ENCODE results near the gene PIGT.
"Not testable (repeated sequence)": the region's sequence is repeated elsewhere in the genome, so short reads cannot be mapped to it uniquely, and the experiment has no call there.

PIGT gene

DNA sequence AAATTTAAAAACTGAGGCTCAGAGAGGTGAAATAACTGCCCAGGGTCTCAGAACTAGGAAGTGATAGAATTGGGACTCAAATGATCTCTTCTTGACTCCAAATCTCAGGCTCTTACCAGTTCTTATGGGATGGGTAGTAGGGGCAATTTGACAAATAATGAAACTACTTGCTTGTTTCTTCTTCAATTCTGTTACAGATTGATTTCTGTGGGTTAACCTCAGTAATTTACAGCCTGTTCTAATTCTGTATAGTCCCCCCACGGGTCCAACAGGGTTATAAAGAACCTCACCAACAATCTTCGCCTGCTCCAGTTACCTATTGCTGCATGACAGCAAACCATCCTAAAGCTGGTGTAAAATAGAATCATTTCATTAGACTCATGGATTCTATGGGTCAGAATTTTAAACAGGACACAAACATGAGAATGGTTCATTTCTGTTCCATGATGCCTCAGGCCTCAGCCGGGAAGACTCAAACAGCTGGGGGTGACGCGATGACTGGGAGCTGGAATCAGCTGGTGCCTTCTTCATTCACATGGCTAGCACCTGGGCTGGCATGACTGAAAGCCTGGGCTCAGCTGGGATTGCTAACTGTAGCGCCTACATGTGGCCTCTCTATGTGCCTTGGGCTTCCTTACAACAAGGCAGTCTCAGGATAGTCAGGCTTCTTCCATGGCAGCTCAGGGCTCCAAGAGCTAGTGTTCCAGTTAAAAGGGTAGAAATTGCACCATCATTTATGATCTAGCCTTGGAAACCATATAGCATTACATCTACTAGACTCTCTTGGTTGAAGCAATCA lies 47.0 kb downstream of the PIGT start:
- DNase-seq (ENCODE audit: low read depth in 2 of 2): no peak

DNA sequence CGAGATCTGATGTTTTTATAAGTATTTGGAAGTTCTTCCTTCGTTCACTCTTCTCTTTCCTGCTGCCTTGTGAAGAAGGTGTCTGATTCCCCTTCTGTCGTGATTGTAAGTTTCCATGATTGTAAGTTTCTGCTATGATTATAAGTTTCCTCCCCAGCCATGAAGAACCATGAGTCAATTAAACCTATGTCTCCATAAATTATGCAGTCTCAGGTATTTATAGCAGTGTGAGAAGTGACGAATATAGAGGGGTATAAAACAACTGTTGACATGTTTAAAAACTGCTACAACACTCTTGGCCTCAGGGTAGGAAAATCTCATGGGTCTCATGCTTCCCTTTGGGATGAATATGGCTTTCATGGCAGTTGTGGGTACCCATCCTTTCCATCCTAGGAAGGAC lies 47.8 kb downstream of the PIGT start:
- DNase-seq (ENCODE audit: low read depth in 2 of 2): no peak

DNA sequence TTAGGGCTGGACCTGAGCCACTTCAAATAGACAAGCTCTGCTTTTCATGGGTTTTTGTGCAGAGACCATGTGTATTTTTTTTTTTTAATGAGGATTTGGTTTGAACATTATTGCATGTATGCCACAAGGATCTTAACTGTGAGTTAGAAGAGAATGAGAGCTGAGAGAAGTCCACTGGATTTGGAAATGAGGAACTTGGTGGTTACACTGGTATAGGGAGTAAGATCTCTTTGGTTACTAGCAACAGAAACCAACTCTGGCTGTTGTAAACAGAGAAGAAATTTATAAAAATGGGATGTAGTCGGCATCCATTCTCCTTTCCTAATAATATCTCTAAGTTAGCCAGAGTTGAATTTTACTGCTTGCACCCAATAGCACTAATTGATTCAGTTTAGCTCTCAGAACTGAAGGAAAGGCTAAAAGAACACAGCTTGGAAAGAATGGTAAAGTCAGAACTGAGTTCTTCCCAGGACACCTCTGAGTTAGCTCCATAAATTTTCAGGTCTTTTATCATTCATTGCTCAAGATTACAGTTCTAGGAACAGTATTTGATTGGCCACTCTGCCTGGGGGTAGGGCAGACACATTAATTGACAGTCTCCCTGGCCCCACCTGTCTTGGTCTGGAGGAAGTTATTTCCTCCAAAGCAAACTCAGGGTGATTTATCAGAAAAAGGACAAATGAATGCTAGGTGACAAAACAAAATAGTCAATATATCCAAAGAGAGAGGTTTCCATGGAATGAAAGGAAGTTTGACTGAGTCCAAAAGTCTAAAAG lies 49.7 kb downstream of the PIGT start:
- DNase-seq (ENCODE audit: low read depth in 2 of 2): no peak

DNA sequence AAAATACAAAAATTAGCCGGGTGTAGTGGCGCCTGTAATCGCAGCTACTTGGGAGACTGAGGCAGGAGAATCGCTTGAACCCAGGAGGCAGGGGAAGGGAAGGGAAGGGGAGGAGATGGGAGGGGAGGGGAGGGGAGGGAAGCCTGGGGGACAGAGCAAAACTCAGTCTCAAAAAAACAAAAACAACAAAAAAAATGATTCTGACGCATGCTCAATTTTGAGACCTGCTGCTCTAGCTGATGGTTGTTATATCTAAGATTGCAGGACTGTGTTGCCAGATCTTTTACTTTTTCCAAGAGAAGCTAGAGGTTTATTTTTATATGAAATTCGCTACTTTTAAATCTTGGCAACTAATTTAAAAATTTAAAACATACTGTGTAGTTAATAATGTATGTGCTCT lies 51.2 kb downstream of the PIGT start:
- DNase-seq (ENCODE audit: low read depth in 2 of 2): no peak

DNA sequence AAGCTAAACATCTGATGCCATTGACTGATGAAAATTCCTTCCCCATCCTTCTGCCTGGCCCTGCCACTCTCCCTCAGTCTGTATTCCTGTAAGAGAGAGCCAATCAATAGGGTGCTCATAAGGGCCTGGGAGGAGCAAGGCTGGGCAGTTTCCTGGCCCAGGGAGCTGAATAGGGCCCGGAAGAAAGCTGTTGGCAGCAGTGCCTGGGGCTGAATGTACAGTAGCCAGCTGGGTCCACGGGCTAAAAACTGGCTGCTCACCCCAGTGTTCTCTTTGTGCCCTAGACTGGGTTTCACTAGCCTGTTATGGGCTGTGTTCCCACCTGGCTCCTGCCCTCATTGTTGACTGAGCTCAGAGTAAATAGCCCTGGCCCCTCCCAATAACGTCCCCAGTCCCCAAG lies 51.9 kb downstream of the PIGT start:
- no peak for DNase-seq (ENCODE audit: low read depth in 2 of 2)

DNA sequence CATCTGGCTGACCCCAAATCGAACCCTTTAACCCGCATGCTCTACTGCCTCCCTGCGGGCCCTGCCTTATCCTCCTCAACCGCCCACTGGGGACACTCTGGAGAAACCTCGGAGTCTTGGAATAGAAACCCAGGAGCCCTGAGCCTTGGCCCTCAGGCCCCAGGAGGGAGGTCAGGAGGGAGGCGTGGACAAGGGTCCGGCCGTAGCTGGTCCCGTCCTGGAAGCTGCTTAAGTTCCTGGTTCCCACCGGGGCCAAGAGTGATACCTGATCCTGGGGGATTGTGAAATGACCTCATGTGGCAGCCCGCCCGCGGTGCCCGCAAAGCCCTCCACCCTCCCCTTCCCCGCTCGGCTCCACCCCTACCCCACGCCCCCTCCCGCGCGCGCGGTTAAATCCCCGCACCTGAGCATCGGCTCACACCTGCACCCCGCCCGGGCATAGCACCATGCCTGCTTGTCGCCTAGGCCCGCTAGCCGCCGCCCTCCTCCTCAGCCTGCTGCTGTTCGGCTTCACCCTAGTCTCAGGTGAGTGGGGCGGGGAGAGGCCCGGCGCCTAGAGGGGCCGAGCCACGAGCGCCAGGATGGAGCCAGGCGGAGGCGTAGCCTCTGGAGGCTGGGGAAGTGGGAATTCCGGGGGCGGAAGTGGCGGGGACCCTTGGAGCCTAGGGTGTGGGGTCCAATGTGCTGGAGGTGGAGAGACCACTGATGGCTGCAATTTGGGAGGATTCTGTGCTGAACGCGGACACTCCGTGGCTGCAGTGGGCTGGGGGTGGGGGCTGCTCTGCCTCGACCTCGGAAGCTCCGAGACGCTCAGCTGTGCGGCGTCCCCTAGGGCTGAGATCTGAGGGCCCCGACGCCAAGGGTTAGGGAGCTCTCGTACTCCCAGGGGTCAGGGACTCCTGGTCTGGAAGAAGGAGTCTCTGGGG lies 53.7 kb downstream of the PIGT start, which contains the start of gene WFDC2:
WFDC2 (plus strand) TSS at position 418 of the 926 bp plus-strand sequence; CDS start at position 447, 29 bp downstream.
- no peak for DNase-seq (ENCODE audit: low read depth in 2 of 2)

DNA sequence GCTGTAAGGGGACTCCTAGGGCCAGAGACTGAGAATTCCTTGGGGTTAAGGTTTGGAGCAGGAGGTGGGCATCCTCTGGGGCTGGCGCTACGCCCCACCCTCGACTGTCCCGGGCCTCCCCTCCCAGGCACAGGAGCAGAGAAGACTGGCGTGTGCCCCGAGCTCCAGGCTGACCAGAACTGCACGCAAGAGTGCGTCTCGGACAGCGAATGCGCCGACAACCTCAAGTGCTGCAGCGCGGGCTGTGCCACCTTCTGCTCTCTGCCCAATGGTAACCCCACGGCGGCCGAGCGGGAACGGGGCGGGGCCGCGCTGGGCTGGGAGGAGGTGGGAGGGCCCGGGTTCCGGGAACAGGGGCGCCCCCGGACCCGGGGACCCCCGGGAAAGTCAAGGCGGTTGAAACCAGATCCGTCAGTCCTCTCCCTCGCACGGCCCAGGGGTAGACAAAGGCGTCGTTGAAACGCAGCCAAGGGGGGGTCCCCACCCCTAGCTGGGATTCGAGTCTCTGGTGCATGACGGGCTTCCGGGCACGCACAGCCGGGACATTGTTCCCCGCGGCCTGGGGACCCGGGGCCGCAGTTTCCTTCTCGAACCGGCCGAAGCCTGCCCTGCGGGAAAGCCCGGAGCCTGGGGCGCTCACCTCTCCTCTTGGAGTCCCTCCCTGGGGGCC lies 54.5 kb downstream of the PIGT start:
- no peak for DNase-seq (ENCODE audit: low read depth in 2 of 2)

DNA sequence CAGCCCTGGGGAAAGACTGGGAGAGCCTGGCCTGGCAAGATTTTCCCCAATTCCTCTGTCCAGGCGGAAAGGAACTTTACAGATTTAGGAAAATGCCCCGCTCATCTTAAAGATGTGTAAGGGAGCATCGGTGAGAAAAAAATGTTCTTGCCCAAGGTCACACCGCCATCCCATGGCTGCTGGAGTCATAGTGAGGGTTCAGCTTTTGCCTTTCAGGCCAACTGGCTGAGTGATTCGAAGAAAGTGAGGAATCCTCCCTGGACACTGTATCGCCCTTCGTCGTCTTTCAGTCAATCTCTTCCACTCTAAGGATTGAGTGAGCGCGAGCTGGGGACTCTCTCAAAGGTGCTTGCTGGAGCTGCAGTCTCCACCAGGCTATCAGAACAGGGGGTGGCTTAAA lies 55.0 kb downstream of the PIGT start:
- DNase-seq (ENCODE audit: low read depth in 2 of 2): no peak

DNA sequence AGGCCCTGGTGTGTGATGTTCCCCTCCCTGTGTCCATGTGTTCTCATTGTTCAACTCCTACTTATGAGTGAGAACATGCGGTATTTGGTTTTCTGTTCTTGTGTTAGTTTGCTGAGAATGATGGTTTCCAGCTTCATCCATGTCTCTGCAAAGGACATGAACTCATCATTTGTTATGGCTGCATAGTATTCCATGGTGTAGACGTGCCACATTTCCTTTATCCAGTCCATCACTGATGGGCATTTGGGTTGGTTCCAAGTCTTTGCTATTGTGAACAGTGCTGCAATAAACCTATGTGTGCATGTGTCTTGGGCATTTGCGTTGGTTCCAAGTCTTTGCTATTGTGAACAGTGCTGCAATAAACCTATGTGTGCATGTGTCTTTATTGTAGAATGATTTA lies 56.3 kb downstream of the PIGT start:
- not testable (repeated sequence) for DNase-seq (ENCODE audit: low read depth in 2 of 2)

Measured in stimulated activated CD8-positive, alpha-beta memory T cell treated with anti-CD3 and anti-CD28 coated beads, Interleukin-15, amount 100 ng/mL, for 48 hours (primary cell).